ENCODE measurements around the gene NAV3.

DNA sequence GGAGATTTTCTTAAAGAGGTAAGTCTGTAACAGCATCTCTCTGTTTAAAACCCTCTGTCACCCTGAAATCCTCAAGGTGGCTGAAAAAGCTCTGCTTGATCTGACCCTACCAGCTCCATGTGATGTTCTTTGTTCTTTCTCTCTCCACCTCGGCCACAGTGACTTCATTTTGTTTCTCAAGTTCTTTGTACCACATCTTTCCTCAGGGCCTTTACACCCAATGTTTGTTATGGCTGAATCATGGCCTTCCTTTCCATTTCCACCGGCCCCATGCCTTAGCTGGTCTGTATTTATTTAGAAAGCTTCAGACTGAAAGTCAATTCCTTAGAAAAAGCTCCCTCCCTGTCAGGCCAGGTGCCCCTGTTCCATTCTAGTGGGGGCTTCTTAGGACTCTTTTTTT lies 431.2 kb downstream of the NAV3 start:
- no peak for TF ChIP-seq POLR2A (IDR thresholded peaks at IDR 0.05; ENCODE audit: low read depth, low read length)
- no peak for TF ChIP-seq TAF1 (IDR thresholded peaks at IDR 0.05; ENCODE audit: low read depth, low read length)
